NCI-H69 (cell line): ENCODE data around the gene EIF2AK2.
"Not testable (repeated sequence)": the region's sequence is repeated elsewhere in the genome, so short reads cannot be mapped to it uniquely, and the experiment has no call there.

Source experiments
- DNase-seq: peaks from one replicate; lab custom pipeline; 2025; lab: John Stamatoyannopoulos, UW

Gene EIF2AK2

DNA sequence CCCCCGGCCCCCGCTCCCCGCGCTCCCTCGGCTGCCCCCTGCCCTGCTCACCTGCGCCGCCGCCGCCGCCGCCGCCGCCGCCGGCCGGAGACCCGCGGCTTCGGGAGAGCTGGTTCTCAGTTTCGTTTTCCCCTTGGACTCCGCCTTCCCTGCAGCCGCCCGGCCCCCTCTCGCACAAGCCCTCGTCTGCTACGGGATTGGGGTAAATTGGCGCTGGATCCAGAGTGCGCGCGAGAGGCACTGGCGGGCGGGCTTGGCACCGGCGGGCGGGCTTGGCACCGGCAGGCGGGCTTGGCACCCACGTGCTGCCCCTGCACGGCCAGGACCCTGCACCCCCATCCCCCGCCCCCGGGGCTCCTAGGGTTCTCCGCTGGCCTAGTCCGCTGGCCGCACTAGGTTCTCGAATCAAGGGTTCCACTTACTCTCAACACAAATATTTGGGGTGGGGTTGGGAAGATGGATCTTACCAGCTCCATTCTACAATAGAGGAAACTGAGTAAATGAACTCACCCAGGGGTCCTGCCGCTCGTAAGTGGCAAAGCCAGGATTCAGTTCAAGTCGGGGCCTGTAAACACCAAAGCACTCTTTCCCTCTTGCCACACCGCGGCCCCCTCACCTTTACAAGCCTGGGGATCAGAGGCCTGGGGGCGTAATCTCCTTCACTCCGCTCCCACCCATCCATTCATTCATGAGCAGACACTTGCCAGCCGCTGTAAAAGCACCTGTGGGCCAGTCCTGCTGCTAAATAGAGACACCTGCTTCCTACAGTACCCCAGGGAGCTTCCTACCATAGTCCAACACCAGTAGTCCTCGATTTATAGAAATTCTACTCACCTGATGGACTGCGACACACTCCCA is at the start of gene EIF2AK2:
Gene EIF2AK2 (minus strand): TSS at position 124 of the 858 bp plus-strand sequence. CDS start 9,174 bp downstream, outside the sequence.
- peak; percentile 85 for DNase-seq

DNA sequence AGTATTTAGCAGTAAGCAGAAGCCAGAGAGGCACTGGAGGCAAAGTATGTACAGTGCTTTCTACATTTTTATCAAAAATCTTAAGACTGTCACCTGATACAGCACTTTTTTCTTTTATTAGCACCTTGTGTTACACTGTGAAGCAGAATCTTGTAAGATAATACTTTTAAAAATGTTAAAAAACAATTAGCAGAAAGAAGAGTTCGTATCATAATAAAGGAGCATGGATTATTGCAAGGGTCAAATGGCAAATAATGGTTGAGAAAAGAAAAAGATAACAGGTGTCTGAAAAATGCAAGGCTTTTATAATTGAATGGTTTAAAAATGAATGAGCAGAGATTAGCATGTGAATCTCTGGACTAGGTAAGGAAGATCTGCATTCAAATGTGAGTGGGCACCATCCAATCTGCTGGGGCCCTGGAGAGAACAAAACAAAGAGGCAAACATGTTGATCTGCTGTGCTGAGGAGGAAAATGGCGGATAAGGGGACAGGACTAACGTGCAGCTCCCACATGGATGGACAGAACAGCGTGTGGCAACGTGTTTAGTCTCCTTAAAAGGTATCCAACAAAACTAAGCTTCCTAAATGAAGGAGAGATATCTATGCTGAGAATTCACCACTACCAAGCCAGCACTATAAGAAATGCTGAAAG is 49.0 kb upstream of the EIF2AK2 start:
- no peak for DNase-seq

DNA sequence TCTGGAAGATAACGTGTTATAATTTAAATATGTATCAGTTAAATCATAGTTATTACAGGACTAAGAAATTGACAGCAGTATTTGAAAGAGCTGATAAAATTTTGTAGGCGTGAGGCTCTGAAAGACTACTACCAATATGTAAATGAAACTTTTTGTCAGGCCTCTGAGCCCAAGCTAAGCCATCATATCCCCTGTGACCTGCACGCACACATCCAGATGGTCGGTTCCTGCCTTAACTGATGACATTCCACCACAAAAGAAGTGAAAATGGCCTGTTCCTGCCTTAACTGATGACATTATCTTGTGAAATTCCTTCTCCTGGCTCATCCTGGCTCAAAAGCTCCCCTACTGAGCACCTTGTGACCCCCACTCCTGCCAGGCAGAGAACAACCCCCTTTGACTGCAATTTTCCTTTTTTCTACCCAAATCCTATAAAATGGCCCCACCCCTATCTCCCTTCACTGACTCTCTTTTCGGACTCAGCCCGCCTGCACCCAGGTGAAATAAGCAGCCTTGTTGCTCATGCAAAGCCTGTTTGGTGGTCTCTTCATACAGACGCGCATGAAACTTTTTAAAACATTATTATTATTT is 48.4 kb upstream of the EIF2AK2 start:
- not testable (repeated sequence) for DNase-seq

DNA sequence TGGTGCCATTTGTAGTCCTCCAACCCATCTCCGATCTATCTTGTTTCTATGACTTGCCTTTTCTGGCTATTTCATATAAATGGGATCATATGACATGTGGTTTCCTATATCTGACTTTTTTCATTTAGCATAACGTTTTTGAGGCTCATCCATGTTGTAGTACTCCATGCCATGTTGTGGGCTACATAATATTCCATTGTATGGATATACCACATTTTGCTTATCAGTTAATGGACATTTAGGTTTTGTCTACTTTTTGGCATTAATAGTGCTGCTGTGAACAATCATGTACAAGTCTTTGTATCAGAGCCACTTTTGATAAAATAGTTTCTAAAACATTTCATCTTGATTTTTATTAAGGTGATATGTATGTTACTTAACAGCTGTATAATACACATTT is 46.9 kb upstream of the EIF2AK2 start:
- no peak for DNase-seq

DNA sequence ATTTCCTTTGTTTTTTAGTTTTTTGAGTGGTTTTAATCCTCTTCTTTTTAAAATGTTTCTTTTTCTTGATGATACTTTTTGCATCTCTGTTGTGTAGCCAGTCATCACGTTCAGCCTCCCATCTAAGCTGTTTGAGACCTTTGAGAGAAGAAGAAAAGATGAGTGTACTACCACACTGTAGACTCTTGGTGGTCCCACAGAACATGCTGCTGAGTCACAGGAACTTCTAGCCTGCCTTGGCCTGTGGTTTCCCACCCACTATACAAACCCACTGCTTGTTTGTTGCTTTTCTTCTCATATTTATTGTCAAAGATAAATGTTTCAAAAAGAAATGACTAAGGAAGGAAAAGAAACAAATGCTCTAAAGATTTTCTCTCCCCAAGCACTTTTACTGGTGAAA is 45.0 kb upstream of the EIF2AK2 start:
- DNase-seq: no peak

- DNase-seq: no peak
Observed at GRCh38 chr2:37201208-37201607, 44.4 kb upstream of the EIF2AK2 start.

DNA sequence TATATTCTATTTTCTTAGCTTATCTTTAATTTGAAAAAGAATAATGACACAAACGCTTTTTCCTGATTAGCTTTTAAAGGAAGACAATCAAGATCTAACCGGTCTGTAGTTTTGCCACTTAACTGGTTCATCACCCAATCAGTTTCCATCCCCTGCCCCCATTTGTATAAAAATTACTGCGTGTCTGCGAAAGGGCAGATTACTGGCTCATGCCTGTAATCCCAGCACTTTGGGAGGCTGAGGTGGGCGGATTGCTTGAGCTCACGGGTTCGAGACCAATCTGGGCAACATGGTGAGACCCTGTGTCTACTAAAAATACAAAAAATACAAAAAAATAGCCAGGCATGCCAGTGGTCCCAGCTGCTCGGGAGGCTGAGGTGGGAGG is 41.9 kb upstream of the EIF2AK2 start:
- DNase-seq: no peak

- peak; percentile 82 for DNase-seq
Observed at GRCh38 chr2:37196320-37197195, 39.8 kb upstream of the EIF2AK2 start, which contains the start of gene CEBPZOS. Gene CEBPZOS (plus strand): TSS chr2:37196496. CDS start chr2:37199705, 3,209 bp downstream.

DNA sequence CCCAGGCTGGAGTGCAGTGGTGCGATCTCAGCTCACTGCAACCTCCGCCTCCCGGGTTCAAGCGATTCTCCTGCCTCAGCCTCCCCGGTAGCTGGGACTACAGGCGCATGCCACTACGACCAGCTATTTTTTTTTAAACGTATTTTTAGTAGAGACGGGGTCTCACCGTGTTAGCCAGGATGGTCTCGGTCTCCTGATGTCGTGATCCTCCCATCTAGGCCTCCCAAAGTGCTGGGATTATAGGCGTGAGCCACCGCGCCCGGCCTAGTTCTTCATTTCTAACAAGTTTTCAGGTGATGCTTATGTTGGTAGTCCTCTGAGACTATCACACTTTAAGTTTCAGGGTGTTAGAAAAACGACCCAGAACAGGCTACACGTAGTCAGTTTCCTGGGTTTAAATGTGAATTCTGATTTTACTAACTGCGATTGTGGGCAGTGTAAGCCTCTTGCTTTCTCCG is 39.1 kb upstream of the EIF2AK2 start:
- DNase-seq: not testable (repeated sequence)

- DNase-seq: peak; percentile 14
Observed at GRCh38 chr2:37192551-37192950, 35.8 kb upstream of the EIF2AK2 start.

DNA sequence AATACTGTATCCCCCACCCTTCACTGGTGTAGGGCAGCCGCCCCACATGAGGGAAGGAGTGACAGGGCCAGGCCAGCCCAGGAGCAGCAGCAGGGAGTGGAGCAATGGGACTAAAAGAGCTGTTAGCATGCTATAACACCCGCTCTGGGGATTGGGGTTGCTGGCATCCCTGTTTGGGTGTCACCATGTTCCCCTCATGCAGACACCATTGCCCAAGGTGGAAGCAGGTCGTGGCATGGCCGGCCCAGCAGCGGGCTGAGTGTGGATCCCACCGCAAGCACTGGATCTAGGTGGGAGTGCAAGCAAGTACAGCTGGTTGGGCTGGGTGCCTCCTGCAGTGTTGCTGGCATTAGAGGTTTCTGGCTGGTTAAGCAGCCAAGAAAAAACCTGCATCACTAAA is 35.0 kb upstream of the EIF2AK2 start:
- no peak for DNase-seq

DNA sequence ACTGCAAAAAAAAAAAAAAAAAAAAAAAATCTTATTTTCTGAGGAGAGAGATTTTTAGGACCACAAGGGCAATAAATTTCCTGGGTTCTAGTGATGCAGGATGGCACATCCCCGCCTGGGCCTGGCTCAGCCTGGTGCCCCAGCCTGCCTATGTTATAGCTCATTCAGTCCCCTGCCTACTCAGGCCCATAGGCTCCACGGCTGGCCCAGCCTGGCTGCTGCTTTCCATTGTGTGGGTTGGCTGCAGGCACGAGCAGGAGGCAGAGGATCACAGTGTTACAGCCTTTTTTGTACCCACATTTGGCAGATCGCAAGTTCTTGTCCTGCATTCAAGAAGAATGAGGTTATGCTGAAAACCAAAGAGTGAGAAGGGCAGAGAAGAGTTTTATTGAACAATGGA is 34.5 kb upstream of the EIF2AK2 start:
- no peak for DNase-seq

DNA sequence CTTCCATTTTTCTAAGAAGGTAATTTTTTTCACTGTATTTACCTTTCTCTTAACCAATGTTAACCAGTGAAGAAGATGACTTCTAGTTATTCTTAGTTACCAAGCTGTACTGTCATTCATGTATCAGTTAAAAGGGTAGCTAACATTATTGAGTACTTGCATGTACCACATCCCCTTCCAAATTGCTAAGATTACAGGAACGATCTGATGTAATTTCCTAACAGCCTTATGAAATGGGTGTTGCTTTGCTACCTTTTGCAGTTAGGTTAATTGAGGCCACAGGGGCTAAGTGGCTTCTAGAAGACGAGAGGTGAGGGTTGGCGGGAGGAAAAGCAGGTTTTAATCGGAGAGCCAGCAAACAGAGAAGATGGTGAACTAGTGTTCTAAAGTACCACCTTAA is 33.5 kb upstream of the EIF2AK2 start:
- DNase-seq: peak; percentile 5

DNA sequence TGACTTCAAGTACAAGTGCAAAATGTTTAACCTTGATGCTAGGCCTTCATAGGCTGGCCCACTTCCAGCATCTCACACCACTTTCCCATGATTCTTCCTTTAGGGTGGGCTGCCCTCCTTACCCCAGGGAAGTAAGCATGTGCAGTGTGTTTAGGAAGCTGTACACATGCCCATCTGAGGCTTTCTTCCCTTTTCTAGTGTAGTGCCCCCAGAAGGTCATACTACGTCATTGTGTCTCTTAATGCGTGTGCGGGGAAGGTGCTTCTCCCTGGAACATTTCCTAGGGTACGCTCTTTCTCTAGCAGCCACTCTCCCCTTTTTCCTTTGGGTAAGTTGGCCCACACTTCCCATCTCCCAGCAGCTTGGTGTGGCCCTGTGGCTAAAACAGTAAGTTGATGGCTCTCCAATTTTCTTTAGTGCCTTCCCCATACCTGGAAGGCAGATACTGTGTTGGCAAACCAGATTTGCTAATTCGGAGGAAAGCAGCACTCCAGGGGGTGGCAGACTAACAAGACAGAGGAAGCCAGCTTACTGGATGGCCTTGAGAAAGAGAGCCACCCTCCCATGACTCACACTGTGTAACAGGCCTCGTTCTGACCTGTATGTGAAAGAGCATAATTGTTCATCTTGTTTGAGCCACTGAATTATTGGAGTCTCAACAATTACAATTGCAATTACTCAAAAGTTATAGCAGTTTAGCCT is 32.8 kb upstream of the EIF2AK2 start:
- peak; percentile 83 for DNase-seq

- DNase-seq: peak; percentile 2
Observed at GRCh38 chr2:37188570-37188969, 31.8 kb upstream of the EIF2AK2 start, which contains the start of gene SULT6B1. Gene SULT6B1 (minus strand): TSS chr2:37188670. CDS start chr2:37188640, 30 bp downstream.

DNA sequence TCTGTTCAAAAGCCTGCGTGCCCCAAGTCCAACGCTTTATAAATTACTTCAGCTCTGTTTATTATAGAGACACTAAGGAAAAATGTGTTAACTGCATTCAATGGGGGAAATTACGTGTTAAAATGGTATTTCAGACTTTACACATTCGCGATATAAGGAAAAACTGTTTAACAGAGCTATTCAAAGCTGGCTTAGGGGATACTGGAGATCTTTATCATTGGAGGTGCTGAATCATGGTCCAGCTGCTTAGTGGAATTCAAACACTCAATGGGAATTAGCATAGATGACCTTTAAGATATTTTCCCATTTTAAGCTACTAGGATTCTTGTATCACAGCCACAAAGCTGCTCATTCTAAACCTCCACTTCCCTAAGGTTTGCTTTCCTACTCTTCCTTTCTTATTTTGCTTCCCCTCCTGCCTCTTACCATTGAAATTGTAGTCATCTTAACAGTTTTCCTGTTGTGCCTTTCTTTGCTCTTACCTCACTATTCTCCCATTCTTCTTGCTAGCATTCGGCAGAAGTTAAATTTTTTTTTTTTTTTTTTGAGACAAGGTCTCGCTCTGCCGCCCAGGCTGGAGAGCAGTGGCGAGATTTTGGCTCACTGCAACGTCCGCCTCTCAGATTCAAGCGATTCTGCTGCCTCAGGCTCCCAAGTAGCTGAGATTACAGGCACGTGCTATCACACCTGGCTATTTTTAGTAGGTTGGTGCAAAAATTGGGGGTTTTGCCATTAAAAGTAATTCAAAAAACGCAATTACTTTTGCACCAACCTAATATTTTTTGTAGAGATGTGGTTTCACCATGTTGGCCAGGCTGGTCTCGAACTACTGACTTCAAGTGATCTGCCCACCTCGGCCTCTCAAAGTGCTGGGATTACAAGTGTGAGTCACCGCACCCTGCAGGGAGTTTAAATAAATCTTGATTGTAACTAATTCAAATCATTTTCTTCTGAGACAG is 25.2 kb upstream of the EIF2AK2 start:
- DNase-seq: peak; percentile 9

- DNase-seq: no peak
Observed at GRCh38 chr2:37180640-37181039, 23.9 kb upstream of the EIF2AK2 start.

DNA sequence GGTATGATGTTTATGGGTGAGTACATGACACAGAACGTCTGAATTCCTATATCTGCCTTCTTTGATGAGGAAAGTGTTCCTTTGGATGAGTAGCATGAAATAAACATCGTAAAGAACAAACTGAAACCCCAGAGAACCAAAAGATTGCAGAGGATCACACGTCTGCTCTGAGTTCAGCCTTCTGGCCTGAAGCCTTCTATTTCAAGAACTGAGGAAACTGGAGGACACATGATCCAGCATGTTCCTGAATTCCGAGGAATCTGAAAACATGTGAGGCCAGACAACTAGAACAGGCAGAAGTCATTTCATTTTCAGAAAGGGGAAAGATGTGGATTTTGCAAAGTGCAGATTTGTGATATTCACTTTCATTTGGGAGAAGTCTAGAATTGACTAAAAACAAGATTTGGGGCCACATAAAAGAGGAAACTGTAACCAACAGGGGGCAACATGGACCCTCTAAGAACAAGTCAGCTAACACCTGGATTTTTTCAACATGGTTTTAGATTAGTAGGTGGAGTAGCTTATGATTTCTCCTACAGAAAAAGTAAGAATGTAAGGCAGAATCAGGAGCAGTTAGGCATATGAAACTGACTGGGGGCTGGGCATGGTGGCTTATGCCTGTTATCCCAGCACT is 23.3 kb upstream of the EIF2AK2 start:
- DNase-seq: no peak

DNA sequence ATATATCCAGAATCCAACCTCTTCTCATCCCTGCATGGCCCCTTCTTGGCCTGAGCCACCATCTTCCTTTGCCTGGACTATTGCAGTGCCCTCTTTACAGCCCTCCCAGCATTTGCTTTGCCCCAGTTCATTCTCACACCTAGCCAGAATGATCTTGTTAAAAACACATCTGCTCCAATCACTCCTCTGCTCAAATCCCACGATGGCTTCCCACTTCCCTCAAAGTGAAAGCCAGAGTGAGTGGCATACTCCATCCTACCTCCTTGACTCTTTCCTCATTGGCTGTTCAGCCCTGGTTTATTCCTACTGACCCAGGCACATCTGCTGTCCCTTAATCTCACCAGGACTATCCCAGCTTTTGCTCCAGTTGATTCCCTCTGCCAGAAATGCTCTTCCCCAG is 17.0 kb upstream of the EIF2AK2 start:
- DNase-seq: no peak

GRCh38 chr2:37171624-37171950 is 14.8 kb upstream of the EIF2AK2 start:
- DNase-seq: no peak
